Naive thymus-derived CD4-positive, alpha-beta T cell (primary cell): ENCODE measurements around the gene PHF2. TPM values are rescaled to one million over a fixed set of nuclear protein-coding genes. Genes with fewer than 3 reads are reported as not detected.

ENCODE experiments used
- ATAC-seq: fragments of 150-1000 bp; cut with Tn5 transposase; 2 replicates; pipeline ENCODE4 v1.10.0; 2021; ENCODE audit warnings: mild to moderate bottlenecking, moderate library complexity
- CTCF ChIA-PET: fragments of 350-600 bp; sonication (Branson Sonifier 250); formaldehyde crosslinking; loops from one replicate; lab custom pipeline; 2021; ENCODE audit warnings: antibody characterized with exemption; lab: Charles Lee
- POLR2A ChIA-PET: fragments of 350-600 bp; sonication (Branson Sonifier 250); formaldehyde crosslinking; loops from one replicate; lab custom pipeline; 2021; ENCODE audit warnings: antibody characterized with exemption, inconsistent platforms; lab: Charles Lee
- DNase-seq, 9 donors: peaks; one replicate each; pipeline versions ENCODE4 v3.0.0 to v3.0.0-alpha.2; 2020 to 2022; ENCODE audit warnings: mixed read lengths in 1 of 9
- H3K27ac ChIP-seq: one replicate; pipeline ENCODE4 v1.7.0; 2013; ENCODE audit warnings: mild to moderate bottlenecking, low read depth, low read length, moderate library complexity
- H3K27me3 ChIP-seq, 2 donors: one replicate each; pipeline ENCODE4 v1.7.0; 2013; ENCODE audit warnings: low read length in 2 of 2, mild to moderate bottlenecking in 2 of 2, moderate library complexity in 2 of 2; ENCODE audit not compliant: control insufficient read depth in 2 of 2, insufficient read depth in 2 of 2
- H3K36me3 ChIP-seq, 3 experiments: 1 replicate in 2 of 3; 2 replicates in 1 of 3; pipeline ENCODE4 v1.7.0; 2013; ENCODE audit warnings: low read length in 3 of 3, mild to moderate bottlenecking in 3 of 3, moderate library complexity in 1 of 3; ENCODE audit not compliant: insufficient read depth in 3 of 3, control insufficient read depth in 2 of 3
- H3K4me1 ChIP-seq, 2 donors: one replicate each; pipeline ENCODE4 v1.7.0; 2013; ENCODE audit warnings: low read length in 2 of 2, mild to moderate bottlenecking in 2 of 2, moderate library complexity in 1 of 2; ENCODE audit not compliant: control insufficient read depth in 2 of 2, insufficient read depth in 2 of 2
- H3K4me3 ChIP-seq: 2 replicates; pipeline ENCODE4 v1.7.0; 2013; ENCODE audit warnings: mild to moderate bottlenecking, low read length
- H3K9me3 ChIP-seq, 3 experiments: 1 replicate in 2 of 3; 2 replicates in 1 of 3; pipeline ENCODE4 v1.7.0; 2013; ENCODE audit warnings: low read length in 3 of 3; ENCODE audit not compliant: control insufficient read depth in 2 of 3
- H3K27ac Mint-ChIP-seq, 9 donors: one replicate each; pipeline ENCODE4 v1.8.0; 2020 to 2022; ENCODE audit warnings: mixed read lengths in 9 of 9, mild to moderate bottlenecking in 8 of 9, moderate library complexity in 5 of 9, inconsistent platforms in 2 of 9
- H3K27me3 Mint-ChIP-seq, 5 donors: one replicate each; pipeline ENCODE4 v1.8.0; 2021 to 2022; ENCODE audit warnings: mixed read lengths in 5 of 5, mild to moderate bottlenecking in 1 of 5
- H3K36me3 Mint-ChIP-seq, 5 donors: one replicate each; pipeline ENCODE4 v1.8.0; 2020 to 2022; ENCODE audit warnings: mixed read lengths in 5 of 5, mild to moderate bottlenecking in 3 of 5, inconsistent platforms in 1 of 5
- H3K4me1 Mint-ChIP-seq, 7 donors: one replicate each; pipeline ENCODE4 v1.8.0; 2020 to 2022; ENCODE audit warnings: mixed read lengths in 7 of 7, mild to moderate bottlenecking in 3 of 7, inconsistent platforms in 1 of 7
- H3K4me3 Mint-ChIP-seq, 10 donors: one replicate each; pipeline ENCODE4 v1.8.0; 2020 to 2022; ENCODE audit warnings: mild to moderate bottlenecking in 10 of 10, mixed read lengths in 10 of 10, moderate library complexity in 6 of 10, inconsistent platforms in 2 of 10
- H3K9me3 Mint-ChIP-seq, 11 donors: one replicate each; pipeline ENCODE4 v1.8.0; 2020 to 2022; ENCODE audit warnings: mixed read lengths in 11 of 11, mild to moderate bottlenecking in 4 of 11, inconsistent platforms in 1 of 11, moderate library complexity in 1 of 11
- intact Hi-C, 2 donors: fragments of 100-400 bp; cut with micrococcal nuclease; formaldehyde crosslinking; loops; one replicate each; pipeline ENCODE4 v1.15.1; 2023
- polyA plus RNA-seq, 2 donors: library from polyadenylated mRNA; unstranded; fragments of 300-500 nt; fragmentation: Illumina TruSeq; gene quantifications; one replicate each; pipeline ENCODE4 v1.2.3, GENCODE V29; 2021
- total RNA-seq, 6 experiments: library from RNA in 5 of 6; stranded (reverse) in 5 of 6; gene quantifications; 1 replicate in 5 of 6; 2 replicates in 1 of 6; pipeline ENCODE4 v1.2.3 and lab custom pipeline; 2021 to 2026

Gene PHF2
- total and polyA plus RNA-seq, 7 experiments from 2014 or later = 1.0 to 39.3 (median 28.6) TPM

DNA sequence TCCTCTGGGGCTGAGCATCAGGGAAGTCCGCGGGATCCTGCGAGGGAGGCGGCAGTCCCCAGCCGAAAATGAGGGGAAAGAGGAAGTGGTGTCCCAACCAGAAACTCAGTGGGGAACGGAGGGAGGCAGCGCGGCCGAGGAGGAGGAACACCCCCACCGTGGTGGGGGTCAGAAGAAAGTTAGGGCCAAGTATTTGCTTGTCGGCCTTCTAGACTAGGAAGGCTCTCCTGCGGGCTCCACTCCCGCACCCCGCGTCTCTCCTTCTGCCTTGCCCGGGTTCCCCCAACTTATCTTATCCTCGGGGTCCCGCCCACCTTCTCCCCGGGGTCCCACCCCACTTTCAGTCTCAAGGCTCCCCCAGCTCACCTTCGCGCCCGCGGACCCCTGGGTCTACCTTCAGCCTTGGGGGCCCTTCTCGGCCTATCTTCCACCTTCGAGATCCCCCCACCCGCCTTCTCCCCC lies 557 bp upstream of the PHF2 start:
- ATAC-seq (peak; percentile 59), DNase-seq (peak in 8 of 9 donors; percentile 30 to 62 (median 44))
- Histone ChIP-seq H3K36me3 (no peaks in the 10 kb centered on the region), H3K27me3 (no peaks in the 10 kb centered on the region), H3K4me3 (peak overlapping the region; percentile 70), H3K9me3 (no peaks in the 10 kb centered on the region), H3K4me1 (peaks cover 15 to 32% of the 10 kb centered on the region in 2 donors), H3K27ac (peak overlapping the region; percentile 91)
- Mint-ChIP-seq H3K36me3 (peaks cover 0 to 9% (median 0%) of the 10 kb centered on the region in 5 donors), H3K9me3 (no peaks in the 10 kb centered on the region), H3K4me1 (peaks cover 38 to 55% (median 45%) of the 10 kb centered on the region in 7 donors), H3K27me3 (no peaks in the 10 kb centered on the region), H3K4me3 (peak overlapping the region; percentile 72 to 94 (median 90)), H3K27ac (peak overlapping the region; percentile 72 to 95 (median 93))
- CTCF ChIA-PET = interaction anchor here (2.0 kb wide), 1 partner anchor 9 kb away, joined by 9 read pairs; no protein-coding TSS in a partner anchor
- POLR2A ChIA-PET = interaction anchor here (1.0 to 2.1 kb wide), 2 partner anchors 9 to 805 kb away, joined by 3 to 24 read pairs; no protein-coding TSS in a partner anchor
- intact Hi-C loops = loop anchor here (1.0 to 10.0 kb wide), 2 partner anchors 10 to 459 kb away; no protein-coding TSS in a partner anchor

DNA sequence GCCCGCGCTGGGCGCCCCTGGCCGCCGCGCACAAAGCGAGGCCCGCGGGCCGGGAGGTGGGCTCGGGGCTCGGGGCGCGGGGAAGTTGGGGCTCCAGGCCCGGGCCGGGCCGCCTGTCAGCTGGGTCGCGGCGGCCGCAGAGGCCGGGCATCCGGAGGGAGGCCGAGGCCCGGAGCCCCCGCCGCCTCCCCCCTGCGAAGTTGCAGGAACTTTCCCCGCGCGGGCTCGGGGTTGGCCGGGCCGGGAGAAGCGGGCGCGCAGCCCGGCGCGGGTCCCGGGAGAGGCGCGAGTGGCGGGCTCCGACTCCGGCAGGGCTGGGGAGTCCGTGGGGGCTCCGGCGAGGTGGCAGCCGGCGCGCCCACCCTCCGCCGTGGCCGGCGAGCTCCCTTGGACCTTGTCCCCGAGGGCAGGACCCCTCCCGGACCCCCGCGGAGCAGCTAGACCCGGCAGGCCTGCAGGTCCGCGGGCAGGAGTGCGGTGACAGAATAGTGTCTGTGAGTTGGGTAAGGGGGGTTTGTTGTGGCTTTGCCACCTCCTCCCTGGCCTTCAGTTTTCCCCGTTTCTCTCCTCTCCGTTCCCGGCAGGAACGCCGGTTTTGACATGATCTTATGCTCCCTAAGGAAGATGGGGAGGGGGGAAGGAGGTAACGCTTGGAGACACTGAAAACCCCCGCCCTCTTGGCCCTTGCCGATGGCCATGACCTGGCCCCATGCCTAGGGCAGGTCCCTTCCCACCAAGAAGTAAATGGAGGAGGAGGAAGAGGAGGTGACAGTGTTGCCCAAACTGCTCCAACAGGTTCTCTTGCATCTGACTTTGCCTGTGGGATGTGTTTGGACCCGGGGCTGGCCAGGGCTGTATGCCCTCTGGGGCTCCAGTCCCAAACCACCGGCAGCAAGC lies 942 bp downstream of the PHF2 start:
- Mint-ChIP-seq H3K4me3 (peak overlapping the region; percentile 80 to 91 (median 86)), H3K36me3 (peaks cover 0 to 5% (median 0%) of the 10 kb centered on the region in 5 donors), H3K9me3 (no peaks in the 10 kb centered on the region), H3K4me1 (peaks cover 41 to 69% (median 54%) of the 10 kb centered on the region in 7 donors), H3K27ac (peak overlapping the region; percentile 81 to 95 (median 83)), H3K27me3 (no peaks in the 10 kb centered on the region)
- DNase-seq (peak in 5 of 9 donors; percentile 22 to 49 (median 26)), ATAC-seq (no peak)
- H3K27me3 ChIP-seq = no peaks in the 10 kb centered on the region
- H3K36me3 ChIP-seq = no peaks in the 10 kb centered on the region
- peak overlapping the region; percentile 69 for H3K27ac ChIP-seq
- ChIA-PET POLR2A (interaction anchor here (1.0 to 1.3 kb wide), 3 partner anchors 11 to 434 kb away, joined by 3 to 9 read pairs (median 3); no protein-coding TSS in a partner anchor), CTCF (interaction anchor here (0.5 kb wide), 1 partner anchor 255 kb away, joined by 3 read pairs; no protein-coding TSS in a partner anchor)
- no peaks in the 10 kb centered on the region for H3K9me3 ChIP-seq
- intact Hi-C loops = loop anchor here in 1 of 2 donors (10.0 kb wide), 1 partner anchor 457 kb away; no protein-coding TSS in a partner anchor
- H3K4me1 ChIP-seq = peaks cover 15 to 32% of the 10 kb centered on the region in 2 donors
- peak overlapping the region; percentile 59 for H3K4me3 ChIP-seq

DNA sequence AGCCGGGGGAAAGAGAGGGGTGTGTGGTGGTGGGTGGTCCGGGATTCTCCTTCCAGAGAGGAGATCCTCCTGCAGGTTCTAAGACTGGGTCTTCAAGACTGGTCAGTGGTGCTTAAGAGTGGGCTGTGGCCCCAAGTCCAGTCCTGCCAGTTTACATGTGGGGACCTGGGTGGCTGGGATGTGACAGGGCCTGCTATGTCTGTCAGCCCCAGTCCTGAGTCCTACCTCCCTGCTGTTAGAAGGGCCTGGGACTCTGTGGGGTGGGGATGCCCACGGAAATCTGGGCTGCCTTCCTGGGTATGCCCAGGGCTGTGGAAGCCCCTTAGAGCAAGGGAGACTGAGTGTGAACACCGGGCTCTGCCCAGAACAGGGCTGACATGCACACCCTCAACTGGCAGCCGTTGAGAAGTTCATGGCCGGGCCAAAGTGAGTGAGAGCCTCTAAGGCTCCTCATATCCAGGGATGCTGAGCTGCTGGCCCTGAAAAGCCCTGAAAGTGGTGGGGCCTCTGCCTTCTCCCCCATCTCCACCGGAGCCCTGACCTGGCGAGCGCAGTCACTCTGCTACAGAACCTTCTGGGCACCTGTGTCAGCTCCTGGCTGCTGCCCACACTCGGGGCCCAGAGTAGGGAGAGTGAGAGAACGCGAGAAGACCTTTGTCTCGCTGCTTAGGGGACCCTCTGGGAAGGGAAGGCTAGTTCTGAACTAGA lies 1.7 kb downstream of the PHF2 start:
- H3K4me3 ChIP-seq = peak overlapping the region; percentile 59
- peak overlapping the region; percentile 80 to 91 (median 86) for H3K4me3 Mint-ChIP-seq
- peaks cover 15 to 32% of the 10 kb centered on the region in 2 donors for H3K4me1 ChIP-seq
- H3K36me3 Mint-ChIP-seq = peaks cover 0 to 12% (median 6%) of the 10 kb centered on the region in 5 donors
- no peaks in the 10 kb centered on the region for H3K36me3 ChIP-seq
- H3K9me3 ChIP-seq = no peaks in the 10 kb centered on the region
- CTCF ChIA-PET = no interaction called here
- no peaks in the 10 kb centered on the region for H3K27me3 ChIP-seq
- peak overlapping the region; percentile 69 for H3K27ac ChIP-seq
- ATAC-seq = no peak
- H3K9me3 Mint-ChIP-seq = peaks cover 0 to 7% (median 0%) of the 10 kb centered on the region in 11 donors
- intact Hi-C loops = loop anchor here in 1 of 2 donors (10.0 kb wide), 1 partner anchor 457 kb away; no protein-coding TSS in a partner anchor
- H3K4me1 Mint-ChIP-seq = peaks cover 41 to 72% (median 57%) of the 10 kb centered on the region in 7 donors
- peak overlapping the region; percentile 81 to 95 (median 83) for H3K27ac Mint-ChIP-seq
- POLR2A ChIA-PET = interaction anchor here (0.5 to 1.3 kb wide), 3 partner anchors 7 to 477 kb away, joined by 3 to 9 read pairs (median 3); no protein-coding TSS in a partner anchor
- no peaks in the 10 kb centered on the region for H3K27me3 Mint-ChIP-seq
- DNase-seq = no peak

DNA sequence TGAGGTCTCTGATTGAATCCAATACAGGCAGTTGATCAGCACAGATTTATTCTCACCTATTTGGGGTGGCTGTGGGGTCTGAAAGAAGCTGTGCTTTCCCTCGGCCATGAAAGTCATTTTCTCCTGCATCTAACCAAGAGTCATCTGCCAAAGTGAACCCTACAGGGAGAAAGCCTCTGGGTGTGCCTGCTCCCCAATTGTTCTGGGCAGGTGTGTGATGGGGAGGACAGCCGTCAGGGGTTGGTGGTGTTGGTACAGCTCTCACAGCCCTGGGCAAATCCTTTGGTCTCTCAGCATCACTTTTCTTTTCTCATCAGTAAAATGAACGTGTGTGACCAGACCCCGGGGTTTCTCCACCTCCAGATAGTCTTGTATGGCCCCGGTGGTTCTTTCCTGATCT lies 2.5 kb downstream of the PHF2 start:
- H3K27me3 ChIP-seq = no peaks in the 10 kb centered on the region
- no peak overlapping the region for H3K4me3 ChIP-seq
- H3K4me1 Mint-ChIP-seq = peaks cover 41 to 74% (median 58%) of the 10 kb centered on the region in 7 donors
- intact Hi-C loops = loop anchor here in 1 of 2 donors (10.0 kb wide), 1 partner anchor 456 kb away; no protein-coding TSS in a partner anchor
- peaks cover 0 to 14% (median 9%) of the 10 kb centered on the region in 5 donors for H3K36me3 Mint-ChIP-seq
- no peak for DNase-seq
- CTCF ChIA-PET = no interaction called here
- no peaks in the 10 kb centered on the region for H3K27me3 Mint-ChIP-seq
- peaks cover 15 to 32% of the 10 kb centered on the region in 2 donors for H3K4me1 ChIP-seq
- H3K27ac ChIP-seq = no peak overlapping the region
- peak overlapping the region; percentile 21 to 91 (median 82) for H3K4me3 Mint-ChIP-seq
- H3K9me3 Mint-ChIP-seq = peaks cover 0 to 9% (median 1%) of the 10 kb centered on the region in 11 donors
- H3K9me3 ChIP-seq = no peaks in the 10 kb centered on the region
- POLR2A ChIA-PET = interaction anchor here (0.5 to 1.0 kb wide), 2 partner anchors 8 to 477 kb away, joined by 3 read pairs; no protein-coding TSS in a partner anchor
- H3K36me3 ChIP-seq = no peaks in the 10 kb centered on the region
- peak overlapping the region in 8 of 9 donors; percentile 66 to 86 (median 80) for H3K27ac Mint-ChIP-seq
- no peak for ATAC-seq

DNA sequence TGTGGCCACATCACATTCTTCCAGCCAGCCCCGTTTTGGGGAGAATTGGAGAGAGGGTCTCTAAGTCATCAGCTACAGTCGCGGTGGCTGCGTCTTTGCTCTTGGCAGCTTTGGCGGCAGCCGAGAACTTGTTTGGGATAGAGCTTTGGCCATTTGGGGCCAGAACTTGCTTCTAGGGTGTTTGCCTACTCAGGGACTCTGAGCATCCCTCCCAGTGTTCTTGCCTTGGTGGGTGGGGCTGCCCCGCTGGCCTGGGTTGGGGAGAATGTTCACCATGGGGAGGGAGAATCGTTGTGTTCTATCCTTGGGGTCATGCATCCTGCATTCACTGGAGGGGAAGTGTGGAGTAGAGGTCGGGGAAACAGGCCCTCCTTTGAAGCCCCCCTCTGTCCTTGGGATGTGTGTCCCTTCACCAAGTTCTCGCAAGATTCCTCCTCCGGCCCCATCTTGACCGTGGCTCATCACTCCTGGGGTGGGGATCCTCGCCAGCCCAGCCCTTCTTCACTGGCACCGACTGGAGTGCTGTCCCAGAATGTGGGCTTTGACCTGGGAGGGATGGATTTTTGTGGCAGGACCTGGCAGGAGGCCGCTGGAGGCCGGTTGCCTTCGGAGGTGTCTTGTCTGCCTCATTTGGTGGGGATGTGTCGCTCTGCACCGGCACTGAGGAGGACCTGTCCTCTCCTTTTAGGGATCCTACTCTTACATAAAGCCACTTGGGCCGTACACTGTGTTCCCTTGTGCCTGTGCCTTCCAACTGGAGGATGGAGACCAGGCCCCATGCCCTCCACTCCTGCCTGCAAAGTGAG lies 3.5 kb downstream of the PHF2 start:
- Histone ChIP-seq H3K36me3 (no peaks in the 10 kb centered on the region), H3K9me3 (peaks cover 0 to 6% (median 0%) of the 10 kb centered on the region in 3 experiments), H3K27ac (no peak overlapping the region), H3K27me3 (no peaks in the 10 kb centered on the region), H3K4me3 (no peak overlapping the region), H3K4me1 (peaks cover 10 to 29% of the 10 kb centered on the region in 2 donors)
- POLR2A ChIA-PET = interaction anchor here (1.3 kb wide), 1 partner anchor 13 kb away, joined by 3 read pairs; no protein-coding TSS in a partner anchor
- Mint-ChIP-seq H3K4me3 (peak overlapping the region in 8 of 10 donors; percentile 21 to 91 (median 82)), H3K9me3 (peaks cover 0 to 19% (median 5%) of the 10 kb centered on the region in 11 donors), H3K27ac (peak overlapping the region in 8 of 9 donors; percentile 13 to 83 (median 78)), H3K27me3 (no peaks in the 10 kb centered on the region), H3K4me1 (peaks cover 37 to 71% (median 60%) of the 10 kb centered on the region in 7 donors), H3K36me3 (peaks cover 5 to 25% (median 20%) of the 10 kb centered on the region in 5 donors)
- no peak for ATAC-seq
- CTCF ChIA-PET = no interaction called here
- intact Hi-C loops = loop anchor here in 1 of 2 donors (10.0 kb wide), 1 partner anchor 455 kb away; no protein-coding TSS in a partner anchor
- no peak for DNase-seq
